Endodermal cell (in vitro differentiated cells): ENCODE measurements around the gene FAHD1. TPM values are rescaled to one million over a fixed set of nuclear protein-coding genes. Genes with fewer than 3 reads are reported as not detected.
"Not testable (repeated sequence)": the region's sequence is repeated elsewhere in the genome, so short reads cannot be mapped to it uniquely, and the experiment has no call there.

Source experiments
- DNase-seq: peaks from one replicate; pipeline ENCODE4 v3.0.0-alpha.2; 2017
- H3K27ac ChIP-seq: 2 replicates; pipeline ENCODE4 v1.5.1; 2013; ENCODE audit warnings: mild to moderate bottlenecking, low read depth, low read length, moderate library complexity
- H3K27me3 ChIP-seq: 2 replicates; pipeline ENCODE4 v1.6.1; 2013; ENCODE audit warnings: mild to moderate bottlenecking, low read length, moderate library complexity; ENCODE audit not compliant: insufficient read depth, control insufficient read depth, poor library complexity, severe bottlenecking
- H3K36me3 ChIP-seq: 2 replicates; pipeline ENCODE4 v1.7.0; 2013; ENCODE audit warnings: mild to moderate bottlenecking, low read length, moderate library complexity; ENCODE audit not compliant: control insufficient read depth, insufficient read depth
- H3K4me1 ChIP-seq: one replicate; pipeline ENCODE4 v1.7.0; 2013; ENCODE audit warnings: low read length; ENCODE audit not compliant: control insufficient read depth, insufficient read depth
- H3K4me3 ChIP-seq: 2 replicates; pipeline ENCODE4 v1.5.1; 2013; ENCODE audit warnings: mild to moderate bottlenecking, low read length, moderate library complexity
- H3K9ac ChIP-seq: 2 replicates; pipeline ENCODE4 v1.6.1; 2013; ENCODE audit warnings: mild to moderate bottlenecking, low read length, moderate library complexity; ENCODE audit not compliant: poor library complexity, severe bottlenecking; ENCODE audit errors: extremely low read depth
- H3K9me3 ChIP-seq: 2 replicates; pipeline ENCODE4 v1.6.1; 2013; ENCODE audit warnings: mild to moderate bottlenecking, low read length, moderate library complexity; ENCODE audit not compliant: control insufficient read depth
- H3K27ac Mint-ChIP-seq: 2 replicates; pipeline ENCODE4 v1.8.0; 2020; ENCODE audit warnings: mixed read lengths
- H3K27me3 Mint-ChIP-seq: 2 replicates; pipeline ENCODE4 v1.8.0; 2021; ENCODE audit warnings: mild to moderate bottlenecking, mixed read lengths; ENCODE audit not compliant: insufficient read depth
- H3K36me3 Mint-ChIP-seq: 2 replicates; pipeline ENCODE4 v1.8.0; 2020; ENCODE audit warnings: low read depth, mixed read lengths
- H3K4me1 Mint-ChIP-seq: 2 replicates; pipeline ENCODE4 v1.8.0; 2020; ENCODE audit warnings: mixed read lengths
- H3K4me3 Mint-ChIP-seq: 2 replicates; pipeline ENCODE4 v1.8.0; 2020; ENCODE audit warnings: mild to moderate bottlenecking, moderate library complexity, mixed read lengths
- H3K9me3 Mint-ChIP-seq: 2 replicates; pipeline ENCODE4 v1.8.0; 2020; ENCODE audit warnings: mild to moderate bottlenecking, mixed read lengths
- CTCF ChIP-seq: fragments of 200-600 bp; sonication (generic); conservative IDR thresholded peaks from 2 replicates; pipeline ENCODE4 v1.5.0; 2021; ENCODE audit warnings: antibody characterized with exemption, mild to moderate bottlenecking
- WGBS, 2 experiments: methylation state at CpG; one replicate each; pipeline versions ENCODE4 v1.1.5 to v1.1.7; 2013; ENCODE audit warnings: missing lambda C conversion rate in 2 of 2, mixed read lengths in 1 of 2; ENCODE audit not compliant: insufficient coverage in 1 of 2, insufficient read length in 1 of 2; 5-methylcytosine and 5-hydroxymethylcytosine counted together
- total RNA-seq, 2 donors: library from RNA; stranded (reverse); fragmentation: NEBNext Ultra II Directional in 1 of 2; extraction: Animal tissue kit (Norgen Biotek cat#: 25700) in 1 of 2; gene quantifications; 2 replicates in 1 of 2; 3 replicates in 1 of 2; pipeline ENCODE4 v1.2.1, GENCODE V29; 2021

FAHD1 gene
- total RNA-seq, 2 donors from 2014 or later = 16.6 to 16.9 TPM

GRCh38 chr16:1871974-1872635 is 45.1 kb downstream of the FAHD1 start, which contains the start of gene MEIOB:
Gene MEIOB (minus strand): TSS chr16:1872164. CDS start chr16:1868175, 3,989 bp downstream.
- 23 to 43% methylated on average over 17 to 67 of the region's 68 CpGs for WGBS, 2 experiments
- H3K9me3 ChIP-seq = no peaks in the 10 kb centered on the region
- DNase-seq = peak; percentile 94
- TF ChIP-seq CTCF = no peak
- Mint-ChIP-seq H3K27me3 (peaks cover 44% of the 10 kb centered on the region), H3K27ac (no peak within 1 kb of the TSS), H3K36me3 (no peaks in the 10 kb centered on the region), H3K4me1 (no peaks in the 10 kb centered on the region), H3K9me3 (peaks cover 4% of the 10 kb centered on the region), H3K4me3 (peak within 1 kb of the TSS; percentile 50)
- H3K36me3 ChIP-seq = no peaks in the 10 kb centered on the region
- H3K9ac ChIP-seq = no peak within 1 kb of the TSS
- no peaks in the 10 kb centered on the region for H3K4me1 ChIP-seq
- no peak within 1 kb of the TSS for H3K4me3 ChIP-seq
- no peak within 1 kb of the TSS for H3K27ac ChIP-seq
- H3K27me3 ChIP-seq = peaks cover 22% of the 10 kb centered on the region

GRCh38 chr16:1874854-1875253 is 47.8 kb downstream of the FAHD1 start:
- no peaks in the 10 kb centered on the region for H3K36me3 ChIP-seq
- Mint-ChIP-seq H3K4me1 (no peaks in the 10 kb centered on the region), H3K9me3 (peaks cover 4% of the 10 kb centered on the region), H3K27me3 (peaks cover 55% of the 10 kb centered on the region), H3K36me3 (no peaks in the 10 kb centered on the region), H3K4me3 (no peak overlapping the region), H3K27ac (no peak overlapping the region)
- 66 to 77% methylated on average over 4 of the region's 6 CpGs for WGBS, 2 experiments
- H3K27me3 ChIP-seq = peaks cover 29% of the 10 kb centered on the region
- no peak overlapping the region for H3K9ac ChIP-seq
- no peaks in the 10 kb centered on the region for H3K4me1 ChIP-seq
- H3K4me3 ChIP-seq = no peak overlapping the region
- no peak overlapping the region for H3K27ac ChIP-seq
- DNase-seq = no peak
- TF ChIP-seq CTCF = no peak
- no peaks in the 10 kb centered on the region for H3K9me3 ChIP-seq

- not testable (repeated sequence) for H3K9me3 Mint-ChIP-seq, H3K4me3 ChIP-seq, H3K27ac Mint-ChIP-seq, H3K9me3 ChIP-seq, H3K4me3 Mint-ChIP-seq, H3K27ac ChIP-seq, H3K36me3 Mint-ChIP-seq, DNase-seq, H3K4me1 ChIP-seq, H3K9ac ChIP-seq, H3K36me3 ChIP-seq, H3K4me1 Mint-ChIP-seq
- H3K27me3 ChIP-seq = peaks cover 29% of the 10 kb centered on the region
- 92 to 93% methylated on average over 10 to 13 of the region's 13 CpGs for WGBS, 2 experiments
- peaks cover 47% of the 10 kb centered on the region for H3K27me3 Mint-ChIP-seq
Observed at GRCh38 chr16:1876066-1876465, 49.1 kb downstream of the FAHD1 start.

GRCh38 chr16:1876468-1876867 is 49.5 kb downstream of the FAHD1 start:
- H3K9ac ChIP-seq = no peak overlapping the region
- H3K4me1 Mint-ChIP-seq = no peaks in the 10 kb centered on the region
- DNase-seq = no peak
- 88 to 91% methylated on average over 3 to 6 of the region's 7 CpGs for WGBS, 2 experiments
- H3K36me3 ChIP-seq = no peaks in the 10 kb centered on the region
- H3K27me3 Mint-ChIP-seq = peaks cover 47% of the 10 kb centered on the region
- no peaks in the 10 kb centered on the region for H3K9me3 ChIP-seq
- no peak overlapping the region for H3K4me3 Mint-ChIP-seq
- H3K27me3 ChIP-seq = peaks cover 29% of the 10 kb centered on the region
- H3K27ac Mint-ChIP-seq = no peak overlapping the region
- no peak overlapping the region for H3K27ac ChIP-seq
- H3K4me1 ChIP-seq = no peaks in the 10 kb centered on the region
- H3K36me3 Mint-ChIP-seq = no peaks in the 10 kb centered on the region
- no peak for TF ChIP-seq CTCF
- peaks cover 4% of the 10 kb centered on the region for H3K9me3 Mint-ChIP-seq
- H3K4me3 ChIP-seq = no peak overlapping the region
